ENCODE data around the gene DOCK10. TPM values are rescaled to one million over a fixed set of nuclear protein-coding genes. Genes with fewer than 3 reads are reported as not detected.

DOCK10 gene
- total RNA-seq, 1 experiment from 2014 or later = 28.9 TPM

GRCh38 chr2:224764565-224765236 lies 277.6 kb downstream of the DOCK10 start:
- Histone ChIP-seq H3K9me3 (ENCODE audit: insufficient read depth, low read depth) (no peaks in the 10 kb centered on the region), H2AFZ (no peak overlapping the region), H3K27me3 (ENCODE audit: insufficient read depth, low read depth) (no peaks in the 10 kb centered on the region), H4K20me1 (ENCODE audit: insufficient read depth) (no peaks in the 10 kb centered on the region), H3K4me1 (replicated peaks; ENCODE audit: insufficient read depth) (no peaks in the 10 kb centered on the region), H3K79me2 (ENCODE audit: low read depth) (no peaks in the 10 kb centered on the region), H3K9me2 (ENCODE audit: insufficient read depth) (no peaks in the 10 kb centered on the region), H3F3A (ENCODE audit: insufficient read depth, low read depth) (no peaks in the 10 kb centered on the region), H3K4me3 (no peak overlapping the region), H3K36me3 (ENCODE audit: low read depth) (no peaks in the 10 kb centered on the region), H3K27ac (no peak overlapping the region), H3K4me2 (no peak overlapping the region)
- no TSS peak for BruUV-seq (replicated peaks)
- DNase-seq = no peak
- TF ChIP-seq EZH2 (IDR thresholded peaks at IDR 0.05; ENCODE audit: low read depth) = no peak
- TF ChIP-seq, protein P1, sequence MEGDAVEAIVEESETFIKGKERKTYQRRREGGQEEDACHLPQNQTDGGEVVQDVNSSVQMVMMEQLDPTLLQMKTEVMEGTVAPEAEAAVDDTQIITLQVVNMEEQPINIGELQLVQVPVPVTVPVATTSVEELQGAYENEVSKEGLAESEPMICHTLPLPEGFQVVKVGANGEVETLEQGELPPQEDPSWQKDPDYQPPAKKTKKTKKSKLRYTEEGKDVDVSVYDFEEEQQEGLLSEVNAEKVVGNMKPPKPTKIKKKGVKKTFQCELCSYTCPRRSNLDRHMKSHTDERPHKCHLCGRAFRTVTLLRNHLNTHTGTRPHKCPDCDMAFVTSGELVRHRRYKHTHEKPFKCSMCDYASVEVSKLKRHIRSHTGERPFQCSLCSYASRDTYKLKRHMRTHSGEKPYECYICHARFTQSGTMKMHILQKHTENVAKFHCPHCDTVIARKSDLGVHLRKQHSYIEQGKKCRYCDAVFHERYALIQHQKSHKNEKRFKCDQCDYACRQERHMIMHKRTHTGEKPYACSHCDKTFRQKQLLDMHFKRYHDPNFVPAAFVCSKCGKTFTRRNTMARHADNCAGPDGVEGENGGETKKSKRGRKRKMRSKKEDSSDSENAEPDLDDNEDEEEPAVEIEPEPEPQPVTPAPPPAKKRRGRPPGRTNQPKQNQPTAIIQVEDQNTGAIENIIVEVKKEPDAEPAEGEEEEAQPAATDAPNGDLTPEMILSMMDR (conservative IDR thresholded peaks at IDR 0.05) = no peak
- POLR2A ChIA-PET (ENCODE audit: unreplicated experiment) = interaction anchor here (0.6 kb wide), 1 partner anchor 836 kb away, joined by 9 read pairs; no protein-coding TSS in a partner anchor
- CTCF ChIA-PET = interaction anchor here (0.7 kb wide), 1 partner anchor 135 kb away, joined by 3 read pairs; no protein-coding TSS in a partner anchor
- intact Hi-C loops (cut with micrococcal nuclease; ENCODE audit: unreplicated experiment) = no loop called here

GRCh38 chr2:224757934-224758548 lies 284.2 kb downstream of the DOCK10 start:
- H3K9me3 ChIP-seq (ENCODE audit: insufficient read depth, low read depth) = peaks cover 13% of the 10 kb centered on the region
- ChIA-PET POLR2A (ENCODE audit: unreplicated experiment) (no interaction called here), CTCF (no interaction called here)
- H3K79me2 ChIP-seq (ENCODE audit: low read depth) = no peaks in the 10 kb centered on the region
- no TSS peak for BruUV-seq (replicated peaks)
- intact Hi-C loops (cut with micrococcal nuclease; ENCODE audit: unreplicated experiment) = no loop called here
- no peaks in the 10 kb centered on the region for H3K36me3 ChIP-seq (ENCODE audit: low read depth)
- TF ChIP-seq, protein P1 (conservative IDR thresholded peaks at IDR 0.05) = no peak
- TF ChIP-seq EZH2 (IDR thresholded peaks at IDR 0.05; ENCODE audit: low read depth) = no peak
- H3F3A ChIP-seq (ENCODE audit: insufficient read depth, low read depth) = no peaks in the 10 kb centered on the region
- H3K27me3 ChIP-seq (ENCODE audit: insufficient read depth, low read depth) = no peaks in the 10 kb centered on the region
- H2AFZ ChIP-seq = no peak overlapping the region
- H3K9me2 ChIP-seq (ENCODE audit: insufficient read depth) = no peaks in the 10 kb centered on the region
- H3K4me1 ChIP-seq (replicated peaks; ENCODE audit: insufficient read depth) = no peaks in the 10 kb centered on the region
- no peak overlapping the region for H3K4me2 ChIP-seq
- DNase-seq = no peak
- H3K4me3 ChIP-seq = no peak overlapping the region
- no peak overlapping the region for H3K27ac ChIP-seq
- no peaks in the 10 kb centered on the region for H4K20me1 ChIP-seq (ENCODE audit: insufficient read depth)

DNA sequence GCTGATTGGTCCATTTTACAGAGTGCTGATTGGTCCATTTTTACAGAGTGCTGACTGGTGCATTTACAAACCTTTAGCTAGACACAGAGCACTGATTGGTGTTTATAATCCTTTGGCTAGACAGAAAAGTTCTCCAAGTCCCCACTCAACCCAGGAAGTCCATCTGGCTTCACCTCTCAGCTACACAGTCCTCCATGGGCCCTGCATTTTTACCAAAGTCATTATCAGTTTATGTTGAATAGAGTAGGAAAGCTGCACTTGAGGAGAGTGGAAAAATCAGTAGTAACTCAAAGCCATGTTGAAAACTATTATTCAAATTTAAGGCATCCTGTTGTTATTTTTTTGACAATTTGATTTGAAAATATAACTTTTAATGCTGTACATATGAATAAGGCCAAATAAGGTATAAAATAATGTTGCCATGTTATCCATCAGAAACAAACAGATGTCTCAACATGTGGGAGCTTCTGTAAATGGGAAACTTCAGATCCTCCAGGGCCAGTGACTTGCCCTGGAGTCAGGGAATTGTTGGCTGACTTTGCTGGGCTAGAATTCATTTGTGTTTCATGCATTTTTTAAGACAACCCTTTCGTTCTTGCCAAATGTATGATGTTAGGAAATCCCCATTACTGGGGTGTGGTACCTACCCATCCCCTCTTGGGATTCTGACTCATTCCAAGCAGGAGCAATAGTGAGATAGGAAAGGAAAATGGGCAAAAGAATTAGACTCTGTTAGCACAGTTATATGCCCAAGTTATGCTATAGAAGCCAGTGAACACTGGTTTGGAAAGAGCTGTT lies 288.3 kb downstream of the DOCK10 start:
- Histone ChIP-seq H3K9me2 (ENCODE audit: insufficient read depth) (no peaks in the 10 kb centered on the region), H3K79me2 (ENCODE audit: low read depth) (no peaks in the 10 kb centered on the region), H3K9me3 (ENCODE audit: insufficient read depth, low read depth) (peaks cover 13% of the 10 kb centered on the region), H3K4me1 (replicated peaks; ENCODE audit: insufficient read depth) (no peaks in the 10 kb centered on the region), H3K4me3 (no peak overlapping the region), H3K27ac (no peak overlapping the region), H3K36me3 (ENCODE audit: low read depth) (no peaks in the 10 kb centered on the region), H2AFZ (no peak overlapping the region), H4K20me1 (ENCODE audit: insufficient read depth) (no peaks in the 10 kb centered on the region), H3K27me3 (ENCODE audit: insufficient read depth, low read depth) (no peaks in the 10 kb centered on the region), H3K4me2 (no peak overlapping the region), H3F3A (ENCODE audit: insufficient read depth, low read depth) (no peaks in the 10 kb centered on the region)
- ChIA-PET POLR2A (ENCODE audit: unreplicated experiment) (no interaction called here), CTCF (no interaction called here)
- DNase-seq = no peak
- no TSS peak for BruUV-seq (replicated peaks)
- TF ChIP-seq, protein P1 (conservative IDR thresholded peaks at IDR 0.05) = no peak
- no peak for TF ChIP-seq EZH2 (IDR thresholded peaks at IDR 0.05; ENCODE audit: low read depth)
- intact Hi-C loops (cut with micrococcal nuclease; ENCODE audit: unreplicated experiment) = no loop called here

All from PC-9 (cell line).